ENCODE data around the gene A2M. TPM values are rescaled to one million over a fixed set of nuclear protein-coding genes. Genes with fewer than 3 reads are reported as not detected.
"Not testable (repeated sequence)": the region's sequence is repeated elsewhere in the genome, so short reads cannot be mapped to it uniquely, and the experiment has no call there.

The A2M gene
- total RNA-seq, result 100 to 1,000 TPM in 1 of 8 experiments, 1 to 10 TPM in 3, under 1 TPM in 3, not detected in 1; 0.38 to 223 (median 1.0) TPM

- peak in 2 of 8 experiments; percentile 30 to 55 for ATAC-seq (replicated peaks in 6 of 8)
- Histone ChIP-seq H3K27ac (no peak within 1 kb of the TSS), H3K4me1 (replicated peaks in 1 of 2) (no peaks in the 10 kb centered on the region), H3K4me3 (no peak within 1 kb of the TSS)
- in situ Hi-C loops (cut with MboI; ENCODE audit: low pct_unique_long_range_greater_than_20kb in 2 of 9, low sequenced_read_pairs in 9 of 9, unreplicated experiment in 9 of 9), result no loop called here
- 39 to 89% (median 73%) methylated on average over 3 to 9 of the region's 9 CpGs; no CpG with 5 or more reads in 1 of the 10 experiments for WGBS, 10 experiments
These were observed at the start of gene A2M for GRCh38 chr12:9115731-9116559. A2M (minus strand) TSS chr12:9115919; CDS start chr12:9115849, 70 bp downstream.

- ATAC-seq (replicated peaks in 6 of 8), result peak in 2 of 8 experiments; percentile 24 to 60
- WGBS, 10 experiments, result 0 to 89% (median 69%) methylated on average over 1 to 5 of the region's 5 CpGs; no CpG with 5 or more reads in 3 of the 10 experiments
- Histone ChIP-seq H3K4me3 (no peak overlapping the region), H3K4me1 (replicated peaks in 1 of 2) (peaks cover 0 to 2% of the 10 kb centered on the region in 2 donors), H3K27ac (no peak overlapping the region)
- in situ Hi-C loops (cut with MboI; ENCODE audit: low pct_unique_long_range_greater_than_20kb in 2 of 9, low sequenced_read_pairs in 9 of 9, unreplicated experiment in 9 of 9), result no loop called here
These were observed 47.7 kb upstream of the A2M start for GRCh38 chr12:9163392-9163791.

- in situ Hi-C loops (cut with MboI; ENCODE audit: low pct_unique_long_range_greater_than_20kb in 2 of 9, low sequenced_read_pairs in 9 of 9, unreplicated experiment in 9 of 9), result no loop called here
- Histone ChIP-seq H3K4me3 (no peak overlapping the region), H3K27ac (no peak overlapping the region), H3K4me1 (replicated peaks in 1 of 2) (no peaks in the 10 kb centered on the region)
- WGBS, 10 experiments, result 14 to 96% (median 80%) methylated on average over 1 to 3 of the region's 4 CpGs; no CpG with 5 or more reads in 4 of the 10 experiments
- ATAC-seq (replicated peaks in 6 of 8), result no peak
These were observed 40.4 kb upstream of the A2M start for GRCh38 chr12:9156119-9156518.

- H3K4me1 ChIP-seq (replicated peaks in 1 of 2), result no peaks in the 10 kb centered on the region
- H3K27ac ChIP-seq, result no peak overlapping the region
- ATAC-seq (replicated peaks in 6 of 8), result no peak
- in situ Hi-C loops (cut with MboI; ENCODE audit: low pct_unique_long_range_greater_than_20kb in 2 of 9, low sequenced_read_pairs in 9 of 9, unreplicated experiment in 9 of 9), result no loop called here
- WGBS, 10 experiments, result 0 to 100% (median 85%) methylated on average over 1 to 6 of the region's 6 CpGs
- H3K4me3 ChIP-seq, result no peak overlapping the region
These were observed 33.7 kb upstream of the A2M start for GRCh38 chr12:9149372-9149771.

- in situ Hi-C loops (cut with MboI; ENCODE audit: low pct_unique_long_range_greater_than_20kb in 2 of 9, low sequenced_read_pairs in 9 of 9, unreplicated experiment in 9 of 9), result no loop called here
- peak in 2 of 8 experiments; percentile 27 to 32 for ATAC-seq (replicated peaks in 6 of 8)
- WGBS, 10 experiments, result 0 to 100% (median 88%) methylated on average over 1 to 2 of the region's 2 CpGs; no CpG with 5 or more reads in 1 of the 10 experiments
- Histone ChIP-seq H3K4me1 (replicated peaks in 1 of 2) (no peaks in the 10 kb centered on the region), H3K27ac (no peak overlapping the region), H3K4me3 (no peak overlapping the region)
These were observed 33.2 kb upstream of the A2M start for GRCh38 chr12:9148926-9149325.

- 0 to 63% (median 25%) methylated on average over 1 to 2 of the region's 2 CpGs; no CpG with 5 or more reads in 3 of the 10 experiments for WGBS, 10 experiments
- in situ Hi-C loops (cut with MboI; ENCODE audit: low pct_unique_long_range_greater_than_20kb in 2 of 9, low sequenced_read_pairs in 9 of 9, unreplicated experiment in 9 of 9), result no loop called here
- Histone ChIP-seq H3K27ac (no peak overlapping the region), H3K4me3 (no peak overlapping the region), H3K4me1 (replicated peaks in 1 of 2) (no peaks in the 10 kb centered on the region)
- ATAC-seq (replicated peaks in 6 of 8), result peak in 3 of 8 experiments; percentile 16 to 21 (median 19)
These were observed 31.7 kb upstream of the A2M start for GRCh38 chr12:9147461-9147860.

- H3K4me3 ChIP-seq, result no peak overlapping the region
- in situ Hi-C loops (cut with MboI; ENCODE audit: low pct_unique_long_range_greater_than_20kb in 2 of 9, low sequenced_read_pairs in 9 of 9, unreplicated experiment in 9 of 9), result no loop called here
- H3K4me1 ChIP-seq (replicated peaks in 1 of 2), result no peaks in the 10 kb centered on the region
- ATAC-seq (replicated peaks in 6 of 8), result no peak
- no peak overlapping the region for H3K27ac ChIP-seq
- WGBS, 10 experiments, result 50 to 100% (median 72%) methylated on average over 1 to 4 of the region's 4 CpGs; no CpG with 5 or more reads in 2 of the 10 experiments
These were observed 29.0 kb upstream of the A2M start for GRCh38 chr12:9144730-9145106.

- no peak for ATAC-seq (replicated peaks in 6 of 8)
- in situ Hi-C loops (cut with MboI; ENCODE audit: low pct_unique_long_range_greater_than_20kb in 2 of 9, low sequenced_read_pairs in 9 of 9, unreplicated experiment in 9 of 9), result no loop called here
- no peak overlapping the region for H3K27ac ChIP-seq
- H3K4me1 ChIP-seq (replicated peaks in 1 of 2), result no peaks in the 10 kb centered on the region
- 0 to 96% (median 80%) methylated on average over 1 to 3 of the region's 3 CpGs; no CpG with 5 or more reads in 1 of the 10 experiments for WGBS, 10 experiments
- no peak overlapping the region for H3K4me3 ChIP-seq
These were observed 28.4 kb upstream of the A2M start for GRCh38 chr12:9143929-9144729.

GRCh38 chr12:9143137-9143536, 27.4 kb upstream of the A2M start:
- WGBS, 10 experiments, result 21 to 81% (median 62%) methylated on average over 1 to 2 of the region's 2 CpGs; no CpG with 5 or more reads in 2 of the 10 experiments

GRCh38 chr12:9139588-9140290, 24.0 kb upstream of the A2M start:
- ATAC-seq (replicated peaks in 6 of 8); H3K4me1 ChIP-seq (replicated peaks in 1 of 2); H3K27ac ChIP-seq; in situ Hi-C loops (cut with MboI; ENCODE audit: low pct_unique_long_range_greater_than_20kb in 2 of 9, low sequenced_read_pairs in 9 of 9, unreplicated experiment in 9 of 9); H3K4me3 ChIP-seq: not testable (repeated sequence)
- WGBS, 10 experiments, result 14 to 80% (median 60%) methylated on average over 1 to 2 of the region's 2 CpGs; no CpG with 5 or more reads in 4 of the 10 experiments

More at GRCh38 chr12:9143137-9143536, 27.4 kb upstream of the A2M start:
- Histone ChIP-seq H3K4me3 (no peak overlapping the region), H3K27ac (no peak overlapping the region), H3K4me1 (replicated peaks in 1 of 2) (no peaks in the 10 kb centered on the region)
- in situ Hi-C loops (cut with MboI; ENCODE audit: low pct_unique_long_range_greater_than_20kb in 2 of 9, low sequenced_read_pairs in 9 of 9, unreplicated experiment in 9 of 9), result no loop called here
- ATAC-seq (replicated peaks in 6 of 8), result no peak

GRCh38 chr12:9135903-9136310, 20.2 kb upstream of the A2M start:
- WGBS, 10 experiments, result 14 to 100% (median 86%) methylated on average over 1 to 5 of the region's 5 CpGs
- Histone ChIP-seq H3K27ac (no peak overlapping the region), H3K4me1 (replicated peaks in 1 of 2) (no peaks in the 10 kb centered on the region), H3K4me3 (no peak overlapping the region)
- in situ Hi-C loops (cut with MboI; ENCODE audit: low pct_unique_long_range_greater_than_20kb in 2 of 9, low sequenced_read_pairs in 9 of 9, unreplicated experiment in 9 of 9), result no loop called here
- ATAC-seq (replicated peaks in 6 of 8), result peak in 1 of 8 experiments; percentile 51

GRCh38 chr12:9134981-9135628, 19.4 kb upstream of the A2M start:
- Histone ChIP-seq H3K4me3 (no peak overlapping the region), H3K27ac (no peak overlapping the region), H3K4me1 (replicated peaks in 1 of 2) (no peaks in the 10 kb centered on the region)
- in situ Hi-C loops (cut with MboI; ENCODE audit: low pct_unique_long_range_greater_than_20kb in 2 of 9, low sequenced_read_pairs in 9 of 9, unreplicated experiment in 9 of 9), result no loop called here
- ATAC-seq (replicated peaks in 6 of 8), result no peak
- WGBS, 10 experiments, result 56 to 100% (median 84%) methylated on average over 1 to 9 of the region's 16 CpGs; no CpG with 5 or more reads in 2 of the 10 experiments

Measured in motor neuron (in vitro differentiated cells).